ENCODE results near the gene FHOD3. TPM values are rescaled to one million over a fixed set of nuclear protein-coding genes. Genes with fewer than 3 reads are reported as not detected.

Gene FHOD3
- total and polyA plus RNA-seq, 2 experiments from 2014 or later: 2.7 to 8.7 TPM

- no peak for TF ChIP-seq ZNF462 (CRISPR knock-in tag; IDR thresholded peaks at IDR 0.05)
- TF ChIP-seq EZH2 (IDR thresholded peaks at IDR 0.05; ENCODE audit: low read depth, unreplicated experiment): no peak
These were observed 196.6 kb downstream of the FHOD3 start (continued) for GRCh38 chr18:36494160-36494437.

- no peak overlapping the region for H3K4me3 ChIP-seq
- no peaks in the 10 kb centered on the region for H3K36me3 Mint-ChIP-seq (ENCODE audit: low read depth)
- H3K79me2 ChIP-seq (replicated peaks; ENCODE audit: insufficient read depth): no peaks in the 10 kb centered on the region
- H3K4me2 ChIP-seq: no peak overlapping the region
- H3K27me3 Mint-ChIP-seq (ENCODE audit: insufficient read depth, low read depth, poor library complexity): peaks cover 2% of the 10 kb centered on the region
- peaks cover 22% of the 10 kb centered on the region for H3K4me1 Mint-ChIP-seq
- DNase-seq (ENCODE audit: low spot score) (no peak), ATAC-seq (no peak)
- no peaks in the 10 kb centered on the region for H3K27me3 ChIP-seq (ENCODE audit: insufficient read depth)
- no peak overlapping the region for H3K27ac Mint-ChIP-seq
- H3K4me1 ChIP-seq (ENCODE audit: insufficient read depth): peaks cover 13% of the 10 kb centered on the region; the same call in 1 of the 2 replicates
- H3K27ac ChIP-seq (ENCODE audit: low read depth): no peak overlapping the region
- H2AFZ ChIP-seq: no peak overlapping the region
- H3F3A ChIP-seq (replicated peaks; ENCODE audit: low read depth): no peaks in the 10 kb centered on the region
- no peaks in the 10 kb centered on the region for H4K20me1 ChIP-seq (replicated peaks; ENCODE audit: insufficient read depth)
- H3K4me3 Mint-ChIP-seq: no peak overlapping the region
- no peaks in the 10 kb centered on the region for H3K36me3 ChIP-seq (ENCODE audit: insufficient read depth)
- no peaks in the 10 kb centered on the region for H3K9me3 Mint-ChIP-seq
- TF ChIP-seq POLR2AphosphoS5 (IDR thresholded peaks at IDR 0.05; ENCODE audit: low read depth) (no peak), CREB1 (CRISPR knock-in tag; IDR thresholded peaks at IDR 0.05; ENCODE audit: low read depth) (no peak), ZNF331 (CRISPR knock-in tag; IDR thresholded peaks at IDR 0.05; ENCODE audit: low read depth) (no peak), ETS1 (IDR thresholded peaks at IDR 0.05) (no peak), REST (IDR thresholded peaks at IDR 0.05; ENCODE audit: unreplicated experiment) (no peak)
- H3K9me2 ChIP-seq (ENCODE audit: insufficient read depth): 0 out of 2 replicates have a peak, but pooled peaks cover under 1% of the 10 kb centered on the region
These were observed 198.5 kb downstream of the FHOD3 start for GRCh38 chr18:36496022-36496421.
